CD4-positive, alpha-beta T cell (primary cell): ENCODE data around the gene PCK1. TPM values are rescaled to one million over a fixed set of nuclear protein-coding genes. Genes with fewer than 3 reads are reported as not detected.
"Not testable (repeated sequence)": the region's sequence is repeated elsewhere in the genome, so short reads cannot be mapped to it uniquely, and the experiment has no call there.

ENCODE experiments used
- ATAC-seq: fragments of 200-7000 bp; cut with Tn5 transposase; one replicate; pipeline ENCODE4 v1.10.0; 2022; ENCODE audit warnings: mild to moderate bottlenecking; ENCODE audit not compliant: poor library complexity
- CTCF ChIA-PET: fragments of 350-600 bp; sonication (Branson Sonifier 250); formaldehyde crosslinking; loops from one replicate; lab custom pipeline; 2021; ENCODE audit warnings: antibody characterized with exemption, inconsistent platforms; lab: Charles Lee
- POLR2A ChIA-PET: fragments of 350-600 bp; sonication (Branson Sonifier 250); formaldehyde crosslinking; loops from one replicate; lab custom pipeline; 2021; ENCODE audit warnings: antibody characterized with exemption, inconsistent platforms; lab: Charles Lee
- DNase-seq, 14 experiments: peaks; one replicate each; pipeline ENCODE4 v3.0.0-alpha.2; 2013 to 2020; ENCODE audit warnings: mixed read lengths in 2 of 14
- H3K27ac ChIP-seq, 2 donors: one replicate each; pipeline versions ENCODE4 v1.5.1 to v1.7.0; 2013; ENCODE audit warnings: low read length in 2 of 2, low read depth in 1 of 2, mild to moderate bottlenecking in 1 of 2
- H3K27me3 ChIP-seq, 2 experiments: 1 replicate in 1 of 2; 2 replicates in 1 of 2; pipeline versions ENCODE4 v1.6.1 to v1.7.0; 2013; ENCODE audit warnings: low read length in 2 of 2, control low read depth in 1 of 2, mild to moderate bottlenecking in 1 of 2, moderate library complexity in 1 of 2; ENCODE audit not compliant: insufficient read depth in 2 of 2, control insufficient read depth in 1 of 2
- H3K36me3 ChIP-seq: one replicate; pipeline ENCODE4 v1.6.1; 2013; ENCODE audit warnings: low read length, control low read depth; ENCODE audit not compliant: insufficient read depth
- H3K4me1 ChIP-seq: one replicate; pipeline ENCODE4 v1.6.1; 2013; ENCODE audit warnings: low read length, control low read depth; ENCODE audit not compliant: insufficient read depth
- H3K4me3 ChIP-seq: one replicate; pipeline ENCODE4 v1.5.1; 2013; ENCODE audit warnings: mild to moderate bottlenecking, low read length, moderate library complexity
- H3K9me3 ChIP-seq, 2 experiments: 1 replicate in 1 of 2; 2 replicates in 1 of 2; pipeline versions ENCODE4 v1.6.1 to v1.7.0; 2013; ENCODE audit warnings: low read length in 2 of 2, mild to moderate bottlenecking in 2 of 2, control low read depth in 1 of 2, moderate library complexity in 1 of 2; ENCODE audit not compliant: control insufficient read depth in 1 of 2, insufficient read depth in 1 of 2
- H3K27ac Mint-ChIP-seq: one replicate; pipeline ENCODE4 v1.8.0; 2020; ENCODE audit warnings: mixed read lengths
- H3K27me3 Mint-ChIP-seq: one replicate; pipeline ENCODE4 v1.8.0; 2021; ENCODE audit warnings: mixed read lengths
- H3K36me3 Mint-ChIP-seq: one replicate; pipeline ENCODE4 v1.8.0; 2021; ENCODE audit warnings: low read depth, mixed read lengths
- H3K4me1 Mint-ChIP-seq: one replicate; pipeline ENCODE4 v1.8.0; 2021; ENCODE audit warnings: low read depth, mixed read lengths
- H3K4me3 Mint-ChIP-seq: one replicate; pipeline ENCODE4 v1.8.0; 2020; ENCODE audit warnings: mild to moderate bottlenecking, mixed read lengths
- H3K9me3 Mint-ChIP-seq: one replicate; pipeline ENCODE4 v1.8.0; 2020; ENCODE audit warnings: mixed read lengths
- intact Hi-C, 2 experiments: fragments of 100-400 bp; cut with DNase I in 1 of 2; cut with micrococcal nuclease in 1 of 2; formaldehyde crosslinking; loops; one replicate each; pipeline versions ENCODE4 v1.15.1 to v1.9.0; 2023 to 2025; cut with DNase I, micrococcal nuclease
- polyA plus RNA-seq, 2 donors: library from polyadenylated mRNA; unstranded; fragments of 120-200 nt; gene quantifications; one replicate each; pipeline ENCODE4 v1.2.1, GENCODE V29; 2013
- total RNA-seq, 174 experiments: library from RNA in 2 of 174; stranded (reverse) in 2 of 174; gene quantifications; one replicate each; pipeline ENCODE4 v1.2.3 and lab custom pipeline; 2021 to 2026
- TF ChIP-seq, protein P1 (sequence below): fragments of 200-600 bp; IDR thresholded peaks from one replicate; pipeline ENCODE4 v1.8.0; 2022; ENCODE audit warnings: antibody characterized with exemption, mild to moderate bottlenecking

The PCK1 gene
- total RNA-seq, result not detected
- polyA plus RNA-seq (2013, experiment 1 of 2), result not detected
- polyA plus RNA-seq (2013, experiment 2 of 2), result 0.10 TPM
- 0 to 0.20 (median 0) reads per million in 172 experiments for total RNA-seq (lab: John Stamatoyannopoulos, UW)

GRCh38 chr20:57560554-57561355 is at the start of gene PCK1:
PCK1 (plus strand) TSS chr20:57561110; CDS start chr20:57561412, 302 bp downstream.
- H3K9me3 ChIP-seq, result no peaks in the 10 kb centered on the region
- TF ChIP-seq, protein P1, sequence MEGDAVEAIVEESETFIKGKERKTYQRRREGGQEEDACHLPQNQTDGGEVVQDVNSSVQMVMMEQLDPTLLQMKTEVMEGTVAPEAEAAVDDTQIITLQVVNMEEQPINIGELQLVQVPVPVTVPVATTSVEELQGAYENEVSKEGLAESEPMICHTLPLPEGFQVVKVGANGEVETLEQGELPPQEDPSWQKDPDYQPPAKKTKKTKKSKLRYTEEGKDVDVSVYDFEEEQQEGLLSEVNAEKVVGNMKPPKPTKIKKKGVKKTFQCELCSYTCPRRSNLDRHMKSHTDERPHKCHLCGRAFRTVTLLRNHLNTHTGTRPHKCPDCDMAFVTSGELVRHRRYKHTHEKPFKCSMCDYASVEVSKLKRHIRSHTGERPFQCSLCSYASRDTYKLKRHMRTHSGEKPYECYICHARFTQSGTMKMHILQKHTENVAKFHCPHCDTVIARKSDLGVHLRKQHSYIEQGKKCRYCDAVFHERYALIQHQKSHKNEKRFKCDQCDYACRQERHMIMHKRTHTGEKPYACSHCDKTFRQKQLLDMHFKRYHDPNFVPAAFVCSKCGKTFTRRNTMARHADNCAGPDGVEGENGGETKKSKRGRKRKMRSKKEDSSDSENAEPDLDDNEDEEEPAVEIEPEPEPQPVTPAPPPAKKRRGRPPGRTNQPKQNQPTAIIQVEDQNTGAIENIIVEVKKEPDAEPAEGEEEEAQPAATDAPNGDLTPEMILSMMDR, result no peak
- Mint-ChIP-seq H3K9me3 (no peaks in the 10 kb centered on the region), H3K27ac (no peak within 1 kb of the TSS), H3K36me3 (no peaks in the 10 kb centered on the region), H3K4me3 (no peak within 1 kb of the TSS), H3K4me1 (no peaks in the 10 kb centered on the region), H3K27me3 (peaks cover 48% of the 10 kb centered on the region)
- no peak within 1 kb of the TSS for H3K4me3 ChIP-seq
- peaks cover 0 to 8% of the 10 kb centered on the region in 2 experiments for H3K27me3 ChIP-seq
- POLR2A ChIA-PET, result interaction anchor here (0.6 kb wide), 1 partner anchor 194 kb away, joined by 3 read pairs; no protein-coding TSS in a partner anchor
- intact Hi-C loops, result no loop called here
- H3K36me3 ChIP-seq, result no peaks in the 10 kb centered on the region
- ATAC-seq (no peak), DNase-seq (no peak)
- H3K4me1 ChIP-seq, result no peaks in the 10 kb centered on the region
- no peak within 1 kb of the TSS for H3K27ac ChIP-seq
- CTCF ChIA-PET, result interaction anchor here (0.6 kb wide), 1 partner anchor 720 kb away, joined by 4 read pairs; no protein-coding TSS in a partner anchor

DNA sequence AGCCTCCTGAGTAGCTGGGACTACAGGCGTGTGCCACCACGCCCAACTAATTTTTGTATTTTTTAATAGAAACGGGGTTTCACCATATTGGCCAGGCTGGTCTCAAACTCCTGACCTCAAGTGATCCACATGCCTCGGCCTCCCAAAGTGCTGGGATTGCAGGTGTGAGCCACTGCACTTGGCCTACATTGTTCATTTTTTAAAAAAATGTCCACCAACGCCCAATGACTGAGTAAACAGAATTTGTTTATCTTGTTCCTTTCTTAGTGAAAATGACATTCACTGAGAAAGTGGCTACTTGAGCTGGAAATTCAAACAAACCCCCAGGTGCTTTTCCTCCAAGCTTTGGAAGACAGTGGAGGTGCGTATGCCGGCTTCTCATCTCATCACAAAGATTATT is 49.2 kb upstream of the PCK1 start:
- H3K27me3 ChIP-seq, result peaks cover 9 to 12% of the 10 kb centered on the region in 2 experiments
- H3K9me3 ChIP-seq, H3K27ac Mint-ChIP-seq, ATAC-seq, H3K4me1 Mint-ChIP-seq, H3K27ac ChIP-seq, CTCF ChIA-PET, H3K9me3 Mint-ChIP-seq, H3K4me3 ChIP-seq, H3K4me3 Mint-ChIP-seq, H3K36me3 Mint-ChIP-seq, DNase-seq, POLR2A ChIA-PET, H3K4me1 ChIP-seq, H3K36me3 ChIP-seq: not testable (repeated sequence)
- H3K27me3 Mint-ChIP-seq, result peaks cover 34% of the 10 kb centered on the region
- intact Hi-C loops, result loop anchor here in 1 of 2 experiments (5.0 kb wide), 1 partner anchor 81 kb away; no protein-coding TSS in a partner anchor

DNA sequence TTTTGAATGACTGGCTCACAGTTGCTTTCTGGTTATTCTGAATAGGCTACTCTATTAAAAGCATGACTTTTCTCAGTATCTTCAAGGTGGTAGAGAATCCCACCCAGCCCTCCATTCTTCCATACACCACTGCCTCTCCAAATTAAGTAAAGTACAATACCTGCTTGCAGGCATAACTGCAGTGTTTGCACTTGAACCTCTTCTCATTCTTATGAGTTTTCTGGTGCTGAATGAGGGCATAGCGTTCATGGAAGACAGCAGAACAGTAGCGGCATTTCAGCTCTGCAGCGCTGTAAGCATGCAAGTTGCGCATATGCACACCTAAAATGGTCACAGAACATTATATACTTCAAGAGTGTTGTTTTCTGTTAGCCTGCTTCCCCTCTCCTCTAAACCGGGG is 48.5 kb upstream of the PCK1 start:
- no peak overlapping the region for H3K4me3 Mint-ChIP-seq
- H3K9me3 Mint-ChIP-seq, result no peaks in the 10 kb centered on the region
- H3K36me3 Mint-ChIP-seq, result no peaks in the 10 kb centered on the region
- TF ChIP-seq, protein P1, result no peak
- H3K27ac ChIP-seq, result no peak overlapping the region
- H3K27me3 ChIP-seq, result peaks cover 7 to 12% of the 10 kb centered on the region in 2 experiments
- no peak for DNase-seq
- H3K4me3 ChIP-seq, result no peak overlapping the region
- no peaks in the 10 kb centered on the region for H3K36me3 ChIP-seq
- no peak for ATAC-seq
- H3K4me1 Mint-ChIP-seq, result no peaks in the 10 kb centered on the region
- CTCF ChIA-PET, result no interaction called here
- H3K4me1 ChIP-seq, result no peaks in the 10 kb centered on the region
- peaks cover 34% of the 10 kb centered on the region for H3K27me3 Mint-ChIP-seq
- POLR2A ChIA-PET, result no interaction called here
- H3K9me3 ChIP-seq, result no peaks in the 10 kb centered on the region
- no peak overlapping the region for H3K27ac Mint-ChIP-seq
- intact Hi-C loops, result loop anchor here in 1 of 2 experiments (5.0 kb wide), 1 partner anchor 80 kb away; no protein-coding TSS in a partner anchor
